Mucosa of stomach (tissue), 1 donor: Measurements from ENCODE around the gene FAM13C.
A peak's percentile ranks its signal among the peaks of the same experiment; 100 is the strongest.
"Not testable (repeated sequence)": the region's sequence is repeated elsewhere in the genome, so short reads cannot be mapped to it uniquely, and the experiment has no call there.

Source experiments
- H3K27me3 ChIP-seq: one replicate; pipeline ENCODE4 v1.7.0; 2013; ENCODE audit warnings: mild to moderate bottlenecking, low read length; ENCODE audit not compliant: control insufficient read depth, insufficient read depth
- H3K36me3 ChIP-seq: one replicate; pipeline ENCODE4 v1.7.0; 2013; ENCODE audit warnings: low read length; ENCODE audit not compliant: control insufficient read depth, insufficient read depth
- H3K4me1 ChIP-seq: one replicate; pipeline ENCODE4 v1.7.0; 2013; ENCODE audit warnings: mild to moderate bottlenecking, low read length; ENCODE audit not compliant: control insufficient read depth, insufficient read depth
- H3K4me3 ChIP-seq: one replicate; pipeline ENCODE4 v1.7.0; 2013; ENCODE audit warnings: low read length
- H3K9ac ChIP-seq: one replicate; pipeline ENCODE4 v1.7.0; 2013; ENCODE audit warnings: mild to moderate bottlenecking, low read length, moderate library complexity
- H3K9me3 ChIP-seq: one replicate; pipeline ENCODE4 v1.7.0; 2013; ENCODE audit warnings: mild to moderate bottlenecking, low read length, moderate library complexity; ENCODE audit not compliant: control insufficient read depth
- donor health status: Pancreatic carcinoma.

Gene FAM13C

GRCh38 chr10:59362144-59362958, at the start of gene FAM13C:
Gene FAM13C, minus strand, starts transcription at chr10:59362549. Its CDS starts 89 bp downstream, at chr10:59362460.
- Histone ChIP-seq H3K9me3 (no peaks in the 10 kb centered on the region), H3K9ac (peak within 1 kb of the TSS; percentile 3), H3K4me3 (no peak within 1 kb of the TSS), H3K36me3 (no peaks in the 10 kb centered on the region), H3K27me3 (peaks cover 5% of the 10 kb centered on the region), H3K4me1 (no peaks in the 10 kb centered on the region)

GRCh38 chr10:59405235-59405634, 42.9 kb upstream of the FAM13C start:
- Histone ChIP-seq H3K9me3 (no peaks in the 10 kb centered on the region), H3K4me1 (no peaks in the 10 kb centered on the region), H3K9ac (no peak overlapping the region), H3K4me3 (no peak overlapping the region), H3K27me3 (no peaks in the 10 kb centered on the region), H3K36me3 (no peaks in the 10 kb centered on the region)

- Histone ChIP-seq H3K9me3 (no peaks in the 10 kb centered on the region), H3K36me3 (no peaks in the 10 kb centered on the region), H3K4me3 (no peak overlapping the region), H3K27me3 (no peaks in the 10 kb centered on the region), H3K9ac (no peak overlapping the region), H3K4me1 (no peaks in the 10 kb centered on the region)
Measured at GRCh38 chr10:59400214-59400613, 37.9 kb upstream of the FAM13C start.

GRCh38 chr10:59399329-59399728, 37.0 kb upstream of the FAM13C start:
- H3K4me1 ChIP-seq: not testable (repeated sequence)

GRCh38 chr10:59397961-59398360, 35.6 kb upstream of the FAM13C start:
- Histone ChIP-seq H3K27me3 (no peaks in the 10 kb centered on the region), H3K4me3 (no peak overlapping the region), H3K9ac (no peak overlapping the region), H3K36me3 (no peaks in the 10 kb centered on the region), H3K9me3 (no peaks in the 10 kb centered on the region), H3K4me1 (no peaks in the 10 kb centered on the region)

More at GRCh38 chr10:59399329-59399728, 37.0 kb upstream of the FAM13C start:
- not testable (repeated sequence) for H3K4me3 ChIP-seq, H3K9me3 ChIP-seq, H3K9ac ChIP-seq, H3K36me3 ChIP-seq, H3K27me3 ChIP-seq

- H3K9ac ChIP-seq: no peak overlapping the region
- H3K9me3 ChIP-seq: no peaks in the 10 kb centered on the region
- no peaks in the 10 kb centered on the region for H3K36me3 ChIP-seq
- no peaks in the 10 kb centered on the region for H3K4me1 ChIP-seq
- no peak overlapping the region for H3K4me3 ChIP-seq
- no peaks in the 10 kb centered on the region for H3K27me3 ChIP-seq
Measured at GRCh38 chr10:59395984-59396383, 33.6 kb upstream of the FAM13C start.

GRCh38 chr10:59393349-59393748, 31.0 kb upstream of the FAM13C start:
- Histone ChIP-seq H3K36me3 (no peaks in the 10 kb centered on the region), H3K9ac (no peak overlapping the region), H3K27me3 (no peaks in the 10 kb centered on the region), H3K4me1 (no peaks in the 10 kb centered on the region), H3K9me3 (no peaks in the 10 kb centered on the region), H3K4me3 (no peak overlapping the region)

GRCh38 chr10:59391060-59391459, 28.7 kb upstream of the FAM13C start:
- Histone ChIP-seq H3K9ac (no peak overlapping the region), H3K36me3 (no peaks in the 10 kb centered on the region), H3K4me1 (no peaks in the 10 kb centered on the region), H3K4me3 (no peak overlapping the region), H3K27me3 (no peaks in the 10 kb centered on the region), H3K9me3 (no peaks in the 10 kb centered on the region)

- Histone ChIP-seq H3K27me3 (no peaks in the 10 kb centered on the region), H3K4me3 (no peak overlapping the region), H3K9ac (no peak overlapping the region), H3K36me3 (no peaks in the 10 kb centered on the region), H3K4me1 (no peaks in the 10 kb centered on the region), H3K9me3 (no peaks in the 10 kb centered on the region)
Measured at GRCh38 chr10:59388671-59388976, 26.3 kb upstream of the FAM13C start.

GRCh38 chr10:59387951-59388670, 25.8 kb upstream of the FAM13C start:
- Histone ChIP-seq H3K4me3 (no peak overlapping the region), H3K9ac (no peak overlapping the region), H3K4me1 (no peaks in the 10 kb centered on the region), H3K9me3 (no peaks in the 10 kb centered on the region), H3K36me3 (no peaks in the 10 kb centered on the region), H3K27me3 (no peaks in the 10 kb centered on the region)

GRCh38 chr10:59384761-59385160, 22.4 kb upstream of the FAM13C start:
- Histone ChIP-seq H3K9ac (no peak overlapping the region), H3K4me3 (no peak overlapping the region), H3K9me3 (no peaks in the 10 kb centered on the region), H3K36me3 (no peaks in the 10 kb centered on the region), H3K4me1 (no peaks in the 10 kb centered on the region), H3K27me3 (no peaks in the 10 kb centered on the region)

- Histone ChIP-seq H3K4me1 (no peaks in the 10 kb centered on the region), H3K4me3 (no peak overlapping the region), H3K9ac (no peak overlapping the region), H3K36me3 (no peaks in the 10 kb centered on the region), H3K9me3 (no peaks in the 10 kb centered on the region), H3K27me3 (no peaks in the 10 kb centered on the region)
Measured at GRCh38 chr10:59383908-59384307, 21.6 kb upstream of the FAM13C start.
